GM21447 (cell line): Measurements from ENCODE around the gene SHD.
A peak's percentile ranks its signal among the peaks of the same experiment; 100 is the strongest.
"Not testable (repeated sequence)": the region's sequence is repeated elsewhere in the genome, so short reads cannot be mapped to it uniquely, and the experiment has no call there.

Source experiments
- ATAC-seq: cut with Tn5 transposase; IDR thresholded peaks from one replicate; pipeline ENCODE4 v1.9.1; 2021; ENCODE audit not compliant: unreplicated experiment

The SHD gene, protein sequence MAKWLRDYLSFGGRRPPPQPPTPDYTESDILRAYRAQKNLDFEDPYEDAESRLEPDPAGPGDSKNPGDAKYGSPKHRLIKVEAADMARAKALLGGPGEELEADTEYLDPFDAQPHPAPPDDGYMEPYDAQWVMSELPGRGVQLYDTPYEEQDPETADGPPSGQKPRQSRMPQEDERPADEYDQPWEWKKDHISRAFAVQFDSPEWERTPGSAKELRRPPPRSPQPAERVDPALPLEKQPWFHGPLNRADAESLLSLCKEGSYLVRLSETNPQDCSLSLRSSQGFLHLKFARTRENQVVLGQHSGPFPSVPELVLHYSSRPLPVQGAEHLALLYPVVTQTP

DNA sequence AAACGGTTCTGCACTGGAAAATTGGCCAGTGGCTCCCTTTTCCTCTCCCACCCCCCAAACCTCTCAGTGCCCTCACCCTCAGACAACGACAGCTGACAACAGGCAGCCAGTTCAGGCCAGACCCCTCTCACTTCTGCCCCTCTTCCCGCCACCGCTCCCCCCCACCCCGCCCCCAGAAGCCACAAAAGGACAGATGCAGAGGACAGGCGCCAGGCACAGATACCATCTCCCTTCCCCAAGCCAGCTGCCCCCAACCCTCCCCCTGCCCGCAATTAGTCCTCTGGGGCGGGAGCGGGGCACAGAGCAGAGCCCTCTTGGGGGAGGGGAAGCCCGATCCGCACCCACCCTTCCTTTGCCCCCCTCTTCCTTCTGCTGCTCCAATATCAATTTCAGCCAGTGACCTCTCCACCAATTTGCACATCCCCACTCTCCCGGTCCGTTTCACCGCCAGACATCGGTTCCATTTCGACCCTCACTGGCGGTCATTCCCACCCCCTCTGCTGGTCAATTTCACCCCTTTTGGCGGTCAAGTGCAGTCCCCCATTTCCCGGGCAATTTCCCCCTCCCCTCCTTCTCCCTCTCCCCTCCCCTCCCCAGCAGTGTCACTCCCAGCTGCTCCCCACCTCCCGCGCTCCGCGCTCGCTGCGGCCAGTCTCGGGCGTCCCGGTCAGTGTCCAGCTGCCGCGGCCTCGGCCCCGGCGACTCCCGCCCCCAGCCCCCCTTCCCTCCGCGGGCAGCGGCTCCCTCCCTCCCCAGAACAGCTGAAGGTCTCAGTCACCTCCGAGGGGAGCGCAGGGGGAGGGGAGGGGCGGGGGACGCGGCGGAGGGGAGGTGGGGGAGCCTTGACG is at the start of gene SHD:
SHD (plus strand) TSS at position 848 of the 848 bp plus-strand sequence. CDS start 798 bp downstream, outside the sequence.
- no peak for ATAC-seq

DNA sequence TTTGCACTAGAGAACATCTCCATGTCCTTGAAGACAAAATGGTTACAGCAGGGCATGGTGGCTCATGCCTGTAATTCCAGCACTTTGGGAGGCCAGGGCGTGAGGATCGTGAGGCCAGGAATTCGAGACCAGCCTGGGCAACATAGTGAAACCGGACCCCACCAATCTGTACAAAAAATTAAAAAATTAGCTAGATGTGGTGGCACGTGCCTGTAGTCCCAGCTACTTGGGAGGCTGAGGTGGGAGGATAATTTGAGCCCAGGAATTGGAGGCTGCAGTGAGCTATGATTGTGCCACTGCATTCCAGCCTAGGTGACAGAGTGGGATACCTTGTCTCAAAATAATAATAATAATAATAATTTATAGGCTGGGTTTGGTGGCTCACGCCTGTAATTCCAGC is 48.8 kb upstream of the SHD start:
- ATAC-seq: not testable (repeated sequence)

DNA sequence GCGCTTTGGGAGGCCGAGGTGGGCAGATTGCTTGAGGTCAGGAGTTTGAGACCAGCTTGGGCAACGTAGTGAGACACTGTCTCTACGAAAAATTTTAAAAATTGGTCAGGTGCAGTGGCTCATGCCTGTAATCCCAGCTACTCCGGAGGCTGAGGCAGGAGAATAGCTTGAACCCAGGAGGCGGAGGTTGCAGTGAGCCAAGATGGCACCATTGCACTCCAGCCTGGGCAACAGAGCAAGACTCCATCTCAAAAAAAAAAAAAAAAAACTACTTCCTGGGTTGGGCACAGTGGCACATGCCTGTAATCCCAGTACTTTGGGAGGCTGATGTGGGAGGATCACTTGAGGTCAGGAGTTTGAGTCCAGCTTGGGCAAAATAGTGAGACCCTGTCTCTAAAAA is 47.5 kb upstream of the SHD start:
- not testable (repeated sequence) for ATAC-seq

DNA sequence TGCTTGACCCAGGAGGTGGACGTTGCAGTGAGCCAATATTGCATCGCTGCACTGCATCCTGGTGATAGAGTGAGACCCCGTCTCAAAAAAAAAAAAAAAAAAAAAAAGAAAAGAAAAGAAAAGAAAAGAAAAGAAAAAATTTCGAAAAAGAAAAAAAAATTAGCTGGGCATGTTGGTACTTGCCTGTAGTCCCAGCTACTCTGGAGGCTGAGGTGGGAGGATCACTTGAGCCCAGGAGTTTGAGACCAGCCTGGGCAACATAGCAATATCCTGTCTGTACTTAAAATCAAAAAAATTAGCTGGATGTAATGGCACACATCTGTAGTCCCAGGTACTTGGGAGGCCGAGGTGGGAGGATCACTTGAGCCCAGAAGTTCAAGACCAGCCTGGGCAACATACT is 46.9 kb upstream of the SHD start:
- ATAC-seq: not testable (repeated sequence)

DNA sequence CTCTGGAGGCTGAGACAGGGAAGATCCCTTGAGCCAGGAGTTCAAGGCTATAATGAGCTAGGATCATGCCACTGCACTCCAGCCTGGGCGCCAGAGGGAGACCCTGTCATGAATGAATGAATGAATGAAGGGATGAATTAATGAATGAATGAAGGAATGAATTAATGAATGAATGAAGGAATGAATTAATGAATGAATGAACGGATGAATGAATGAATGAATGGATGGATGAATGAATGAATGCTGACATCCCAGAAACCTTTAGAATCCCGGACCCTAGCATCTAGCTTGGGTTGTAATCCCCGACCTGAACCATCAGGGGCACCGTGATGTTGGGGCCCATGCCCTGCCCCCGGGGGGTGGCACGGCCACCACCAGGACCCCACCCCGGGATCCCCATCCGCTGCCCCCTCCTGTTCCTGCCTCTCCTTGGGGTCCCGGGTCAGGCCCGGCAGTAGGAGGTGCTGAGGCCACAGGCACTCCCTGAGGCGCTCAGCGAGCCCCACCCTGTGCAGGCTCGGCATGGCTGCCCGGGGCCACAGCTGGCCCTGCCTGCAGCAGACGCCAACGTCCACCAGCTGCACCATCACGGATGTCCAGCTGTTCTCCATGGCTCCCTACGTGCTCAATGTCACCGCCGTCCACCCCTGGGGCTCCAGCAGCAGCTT is 46.3 kb upstream of the SHD start:
- no peak for ATAC-seq

DNA sequence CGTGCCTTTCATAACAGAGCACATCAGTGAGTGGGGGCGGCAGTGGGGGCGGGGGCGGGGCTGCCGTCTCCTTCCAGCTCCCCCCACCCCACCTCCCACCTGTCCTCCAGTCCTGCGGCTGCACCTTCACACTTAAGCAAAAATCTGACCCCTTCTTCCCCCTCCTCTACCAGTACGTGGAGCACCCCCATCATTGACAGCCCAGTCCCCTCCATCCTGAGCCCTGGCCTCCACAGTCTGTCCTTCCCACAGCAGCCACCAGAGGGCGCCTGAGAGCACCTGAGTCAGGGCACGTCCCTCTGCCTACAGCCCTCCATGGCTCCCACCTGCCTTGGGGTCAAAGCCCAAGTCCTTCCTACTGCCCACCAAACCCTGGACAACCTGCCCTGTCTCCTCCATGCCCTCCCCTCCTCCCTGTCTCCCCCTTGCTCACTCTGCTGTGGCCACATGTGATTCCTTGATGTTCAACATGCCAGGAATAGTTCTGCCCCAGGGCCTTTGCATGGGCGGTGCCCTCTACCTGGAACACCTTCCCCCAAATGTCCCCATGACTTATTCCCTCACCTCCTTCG is 45.7 kb upstream of the SHD start:
- no peak for ATAC-seq

DNA sequence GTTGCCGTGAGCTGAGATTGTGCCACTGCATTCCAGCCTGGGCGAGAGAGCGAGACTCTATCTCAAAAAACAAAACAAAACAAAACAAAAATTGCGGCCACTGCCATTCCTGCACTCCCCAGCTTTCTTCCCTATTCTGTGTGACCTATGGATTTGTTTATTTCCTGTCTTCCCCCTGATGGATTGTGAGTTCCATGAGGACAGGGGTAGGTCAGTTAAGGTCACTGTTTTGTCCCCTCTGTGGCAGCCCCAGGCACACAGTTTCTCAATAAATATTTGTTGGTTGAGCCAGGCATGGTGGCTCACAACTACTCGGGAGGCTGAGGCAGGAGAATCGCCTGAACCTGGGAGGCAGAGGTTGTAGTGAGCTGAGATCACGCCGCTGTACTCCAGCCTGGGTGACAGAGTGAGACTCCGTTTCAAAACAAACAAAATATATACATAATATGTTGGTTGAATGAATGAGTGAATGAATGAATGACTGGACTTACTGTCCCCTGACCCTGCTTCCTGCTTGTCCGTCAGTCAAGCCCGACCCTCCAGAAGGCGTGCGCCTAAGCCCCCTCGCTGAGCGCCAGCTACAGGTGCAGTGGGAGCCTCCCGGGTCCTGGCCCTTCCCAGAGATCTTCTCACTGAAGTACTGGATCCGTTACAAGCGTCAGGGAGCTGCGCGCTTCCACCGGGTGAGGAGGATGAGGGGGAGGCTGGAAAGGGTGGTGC is 44.8 kb upstream of the SHD start:
- no peak for ATAC-seq

DNA sequence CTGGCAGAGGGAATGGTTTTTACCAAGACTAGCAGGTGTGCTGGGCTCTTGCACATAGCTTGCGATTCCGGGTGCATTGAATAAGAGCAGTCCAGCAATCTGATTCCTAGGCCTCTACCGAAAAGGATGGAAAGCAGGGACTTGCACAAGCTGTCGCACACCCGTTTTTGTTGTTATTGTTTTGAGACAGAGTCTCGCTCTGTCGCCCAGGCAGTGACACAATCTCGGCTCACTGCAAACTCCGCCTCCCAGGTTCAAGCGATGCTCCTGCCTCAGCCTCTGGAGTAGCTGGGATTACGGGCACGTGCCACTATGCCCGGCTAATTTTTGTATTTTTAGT is 44.2 kb upstream of the SHD start:
- no peak for ATAC-seq

DNA sequence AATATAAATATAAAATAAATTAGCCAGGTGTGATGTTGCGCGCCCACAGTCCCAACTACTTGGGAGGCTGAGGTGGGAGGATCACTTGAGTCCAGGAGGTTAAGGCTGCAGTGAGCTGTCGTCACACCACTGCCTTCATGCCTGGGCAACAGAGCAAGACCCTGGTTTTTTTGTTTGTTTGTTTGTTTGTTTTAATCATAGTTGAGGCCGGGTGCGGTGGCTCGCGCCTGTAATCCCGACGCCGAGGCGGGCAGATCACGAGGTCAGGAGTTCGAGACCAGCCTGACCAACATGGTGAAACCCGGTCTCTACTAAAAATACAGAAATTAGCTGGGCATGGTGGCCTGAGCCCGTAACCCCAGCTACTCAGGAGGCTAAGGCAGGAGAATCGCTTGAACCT is 41.6 kb upstream of the SHD start:
- ATAC-seq: not testable (repeated sequence)

DNA sequence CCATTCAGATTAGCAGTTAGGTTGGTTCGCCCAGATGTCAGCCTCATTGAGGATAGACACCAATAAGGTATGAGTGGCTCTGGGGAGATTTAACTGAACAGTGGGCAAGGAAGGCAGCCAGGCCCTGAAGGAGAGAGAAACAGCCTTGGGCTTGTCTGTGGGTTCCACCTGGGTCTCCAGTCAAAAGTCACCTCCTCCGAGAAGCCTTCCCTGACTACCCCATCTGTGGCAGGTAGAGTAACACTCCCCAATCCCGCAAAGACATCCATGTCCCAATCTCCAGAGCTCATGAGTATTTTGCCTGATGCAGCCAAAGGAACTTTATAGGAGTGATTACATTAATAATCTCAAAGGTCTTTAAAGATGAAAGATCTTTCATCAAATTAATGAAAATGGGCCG is 40.2 kb upstream of the SHD start:
- ATAC-seq: no peak

DNA sequence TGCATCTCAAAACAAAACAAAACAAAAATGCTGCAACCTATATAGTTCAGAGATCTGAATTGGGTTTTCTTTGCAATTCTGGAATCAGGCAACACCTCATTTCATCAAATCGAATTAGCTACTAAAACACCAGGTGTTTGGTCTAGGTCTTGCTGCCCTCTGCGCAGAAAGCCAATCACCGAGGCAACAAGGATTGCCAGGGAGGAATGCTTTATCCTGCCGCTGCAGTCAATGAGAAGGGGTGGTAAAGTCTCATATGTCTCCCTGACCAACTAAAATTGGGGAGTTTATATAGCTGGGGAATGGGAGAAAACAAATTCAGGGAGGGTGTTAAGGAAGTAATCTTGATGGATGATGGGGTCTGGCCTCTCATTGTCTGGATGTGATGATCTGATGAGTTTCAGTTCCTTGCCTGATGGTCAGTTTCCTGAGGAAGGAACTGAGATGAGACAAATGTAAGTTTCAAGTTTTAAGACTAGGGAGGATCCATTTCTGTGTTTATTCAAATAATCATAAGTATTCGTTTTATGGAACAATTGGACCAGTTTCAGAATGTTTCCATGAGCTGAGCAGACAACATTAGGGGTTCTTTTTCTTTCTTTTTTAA is 37.1 kb upstream of the SHD start:
- ATAC-seq: no peak

DNA sequence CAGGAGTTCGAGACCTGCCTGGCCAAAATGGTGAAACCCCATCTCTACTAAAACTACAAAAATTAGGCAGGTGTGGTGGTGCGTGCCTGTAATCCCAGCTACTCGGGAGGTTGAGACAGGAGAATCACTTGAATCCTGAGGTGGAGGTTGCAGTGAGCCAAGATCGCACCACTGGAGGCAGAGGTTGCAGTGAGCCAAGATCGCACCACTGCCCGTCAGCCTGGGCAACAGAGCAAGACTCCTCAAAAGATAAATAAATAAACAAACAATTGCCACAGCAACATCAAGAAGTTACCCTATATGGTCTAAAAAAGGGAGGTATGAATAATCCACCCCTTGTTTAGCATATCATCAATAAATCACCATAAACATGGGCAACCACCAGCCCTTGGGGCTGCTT is 33.1 kb upstream of the SHD start:
- not testable (repeated sequence) for ATAC-seq

DNA sequence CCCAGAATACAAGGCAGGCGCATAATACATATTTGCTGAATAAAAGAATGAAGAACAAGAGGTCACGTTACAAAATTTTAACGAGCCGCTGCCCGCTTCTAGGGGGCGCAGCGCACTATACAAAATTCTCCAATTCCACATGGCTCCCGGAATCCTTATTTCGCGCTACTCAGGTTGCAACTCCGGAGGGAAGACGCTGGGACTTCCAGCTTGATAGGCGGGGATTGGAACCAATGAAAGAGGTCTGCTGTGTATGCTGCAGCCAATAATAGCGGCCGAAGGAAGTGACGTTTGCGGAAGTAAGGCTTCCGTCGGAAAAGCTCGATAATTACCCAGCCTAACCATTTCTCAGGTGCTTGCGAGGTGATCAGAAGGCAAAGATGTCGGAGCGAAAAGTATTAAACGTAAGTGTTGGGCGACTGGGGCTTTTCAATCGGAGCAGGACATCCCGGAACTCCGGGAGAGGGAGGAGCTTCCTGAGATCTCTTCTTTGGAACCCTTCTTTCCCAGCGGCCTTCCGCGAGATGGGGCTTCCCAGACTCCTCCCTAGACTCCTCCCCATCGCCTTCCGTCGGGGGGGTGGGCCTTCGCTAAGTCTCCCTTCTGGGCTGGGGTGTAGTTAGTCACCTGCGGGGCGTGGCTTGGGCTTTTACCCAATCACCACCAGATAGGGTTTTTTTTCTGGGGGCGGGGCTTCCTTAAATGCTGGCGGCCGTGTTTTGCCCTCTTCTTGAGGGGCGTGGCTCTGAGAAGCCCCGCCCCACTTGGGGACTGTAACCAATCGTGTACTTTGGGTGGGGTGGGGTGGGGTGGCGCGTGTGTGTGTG is 32.1 kb upstream of the SHD start, which contains the start of gene YJU2:
YJU2 (plus strand) TSS at position 314 of the 827 bp plus-strand sequence; CDS start at position 381, 67 bp downstream.
- ATAC-seq: peak; percentile 86

DNA sequence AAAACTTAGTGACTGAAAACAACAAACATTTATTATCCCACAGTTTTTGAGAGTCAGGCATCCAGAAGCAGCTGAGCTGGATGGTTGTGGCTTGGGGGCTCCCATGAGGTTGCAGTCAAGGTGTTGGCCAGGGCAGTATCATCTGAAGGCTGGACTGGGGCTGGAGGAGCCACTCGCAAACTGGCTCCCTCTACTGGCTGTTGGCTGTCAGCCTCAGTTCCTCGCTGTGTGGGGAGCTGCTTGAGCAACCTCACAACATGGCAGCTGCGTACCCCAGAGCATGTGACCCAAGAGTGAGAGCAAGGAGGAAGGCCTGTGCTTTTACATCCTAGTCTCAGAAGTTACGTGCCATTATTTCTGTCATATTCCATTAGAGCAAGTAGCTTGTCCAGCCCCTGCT is 22.5 kb upstream of the SHD start:
- no peak for ATAC-seq

DNA sequence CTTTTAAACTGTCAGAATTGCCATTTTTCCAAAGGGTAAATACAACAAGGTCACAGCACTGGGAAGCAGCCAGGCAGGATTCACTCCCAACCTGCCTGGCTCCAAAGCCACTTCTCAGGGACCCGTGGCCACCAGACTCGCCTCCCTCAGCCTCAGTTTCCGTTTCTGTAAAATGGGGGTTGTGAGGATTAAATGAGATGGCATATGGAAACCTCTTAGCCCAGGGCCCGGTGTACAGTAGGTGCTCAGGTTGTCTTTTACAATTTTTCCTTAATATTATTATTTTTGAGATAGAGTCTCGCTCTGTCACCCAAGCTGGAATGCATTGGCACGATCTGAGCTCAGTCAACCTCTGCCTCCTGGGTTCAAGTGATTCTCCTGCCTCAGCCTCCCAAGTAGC is 22.0 kb upstream of the SHD start:
- ATAC-seq: no peak

DNA sequence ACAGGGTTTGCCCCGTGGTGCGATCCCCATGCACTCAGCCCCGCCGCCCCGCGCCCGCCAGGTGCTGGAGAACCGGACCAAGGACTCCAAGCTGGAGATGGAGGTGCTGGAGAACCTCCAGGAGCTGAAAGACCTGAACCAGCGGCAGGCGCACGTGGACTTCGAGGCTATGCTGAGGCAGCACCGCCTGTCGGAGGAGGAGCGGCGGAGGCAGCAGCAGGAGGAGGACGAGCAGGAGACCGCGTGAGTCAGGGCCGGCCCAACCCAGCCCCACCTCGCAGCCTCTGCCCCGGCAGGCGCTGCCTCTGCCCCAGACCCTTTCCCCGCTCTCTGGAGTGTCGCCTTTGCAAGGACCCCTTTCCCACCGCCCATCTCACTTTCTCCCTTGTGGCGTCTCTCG is 20.9 kb upstream of the SHD start:
- no peak for ATAC-seq

DNA sequence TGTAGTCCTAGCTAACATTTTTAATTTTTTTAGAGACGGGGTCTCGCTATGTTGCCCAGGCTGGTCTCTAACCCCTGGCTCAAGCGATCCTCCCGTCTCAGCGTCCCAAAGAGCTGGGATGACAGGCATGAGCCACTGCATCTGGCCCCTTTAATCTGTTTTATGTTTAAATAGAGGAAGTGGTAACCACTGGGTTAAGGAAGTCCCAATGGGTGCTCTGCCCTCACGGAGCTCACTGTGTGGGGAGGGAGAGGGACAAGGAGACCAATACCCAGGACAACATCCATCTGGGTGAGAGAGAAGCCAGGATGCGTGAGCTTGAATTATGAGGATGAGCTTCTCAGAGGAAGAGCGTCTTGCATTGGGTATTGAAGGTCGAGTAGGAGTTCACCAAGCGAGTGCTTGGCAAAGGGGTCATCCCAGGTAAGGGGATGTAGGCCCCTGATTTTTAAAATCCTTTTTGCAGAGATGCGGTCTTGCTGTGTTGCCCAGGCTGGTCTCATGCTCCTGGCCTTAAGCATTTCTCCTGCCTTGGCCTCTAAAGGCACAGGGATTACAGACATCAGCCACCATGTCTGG is 18.4 kb upstream of the SHD start:
- no peak for ATAC-seq

DNA sequence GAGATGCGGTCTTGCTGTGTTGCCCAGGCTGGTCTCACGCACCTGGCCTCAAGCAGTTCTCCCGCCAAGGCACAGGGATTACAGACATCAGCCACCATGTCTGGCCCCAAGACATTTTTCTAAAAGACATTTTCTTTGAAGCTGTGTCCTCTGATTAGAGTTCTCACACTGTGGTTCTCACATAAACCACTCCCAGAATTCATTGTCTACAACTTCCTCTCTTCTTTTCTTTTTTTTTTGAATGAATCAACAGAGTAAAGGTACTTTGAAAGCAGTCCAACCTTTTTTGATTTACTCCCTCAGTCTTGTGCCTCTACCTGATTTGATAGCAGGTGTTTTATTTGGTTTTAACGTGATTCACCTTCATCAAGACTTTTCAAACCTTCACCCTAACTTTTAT is 14.3 kb upstream of the SHD start:
- ATAC-seq: no peak
